ENCODE data around the gene TPCN1.

DNA sequence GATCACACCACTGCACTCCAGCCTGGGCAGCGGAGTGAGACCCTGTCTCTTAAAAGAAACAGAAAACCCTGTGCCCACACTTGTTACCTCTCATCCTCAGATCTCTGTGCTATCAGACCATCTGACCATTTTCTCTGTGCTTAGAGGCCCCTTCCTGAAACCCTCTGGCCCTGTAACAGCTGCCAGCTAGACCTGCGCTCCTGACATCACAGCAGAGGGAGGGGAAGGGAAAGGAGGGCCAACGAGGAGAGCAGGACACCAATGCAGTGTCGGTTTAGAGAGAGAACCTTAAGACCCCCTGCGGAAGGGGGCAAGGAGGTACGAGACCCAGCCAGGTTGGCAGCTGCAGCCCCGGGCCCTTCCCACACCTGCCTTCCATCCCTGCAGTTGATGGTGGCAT, 71.3 kb downstream of the TPCN1 start:
- TF ChIP-seq CTCF (IDR thresholded peaks at IDR 0.05; ENCODE audit: insufficient read depth, low read length, poor library complexity, severe bottlenecking): no peak
- TF ChIP-seq EZH2phosphoT487 (conservative IDR thresholded peaks at IDR 0.05; ENCODE audit: low read length): no peak
